ENCODE measurements around the gene SVOPL.

Gene SVOPL

GRCh38 chr7:138553805-138554204 lies 147.4 kb downstream of the SVOPL start:
- DNase-seq, result no peak

- no peak for DNase-seq
These were observed 150.1 kb downstream of the SVOPL start for GRCh38 chr7:138551102-138551501.

GRCh38 chr7:138550337-138550736 lies 150.8 kb downstream of the SVOPL start:
- no peak for DNase-seq

- no peak for DNase-seq
These were observed 152.1 kb downstream of the SVOPL start for GRCh38 chr7:138549082-138549481.

- no peak for DNase-seq
These were observed 154.3 kb downstream of the SVOPL start for GRCh38 chr7:138546829-138547228.

GRCh38 chr7:138546064-138546619 lies 155.0 kb downstream of the SVOPL start:
- no peak for DNase-seq

- DNase-seq, result no peak
These were observed 156.0 kb downstream of the SVOPL start for GRCh38 chr7:138545123-138545522.
